OCI-LY1 (cell line): ENCODE results near the gene CBFA2T3.
A peak's percentile ranks its signal among the peaks of the same experiment; 100 is the strongest.

Experiments
- CTCF ChIP-seq: fragments of 200-600 bp; sonication (generic), shearing (Covaris generic); IDR thresholded peaks from 2 replicates; pipeline ENCODE4 v1.5.1; 2017; ENCODE audit warnings: mild to moderate bottlenecking, antibody characterized with exemption, low read length, moderate library complexity, mixed read lengths
- EZH2 ChIP-seq: fragments of 200-600 bp; sonication (generic), shearing (Covaris generic); IDR thresholded peaks from 2 replicates; pipeline ENCODE4 v1.8.0; 2017; ENCODE audit warnings: borderline replicate concordance, mixed run types, mild to moderate bottlenecking, antibody characterized with exemption, low read length, moderate library complexity, mixed read lengths

- 0 out of 2 replicates have a peak, but pooled peaks have one; percentile 0 for TF ChIP-seq CTCF
- no peak for TF ChIP-seq EZH2
These were observed 50.0 kb downstream of the CBFA2T3 start for GRCh38 chr16:88927010-88927409.
